Right atrium auricular region (tissue), 2 donors: ENCODE data around the gene BRD3. TPM values are rescaled to one million over a fixed set of nuclear protein-coding genes. Genes with fewer than 3 reads are reported as not detected.
A peak's percentile ranks its signal among the peaks of the same experiment; 100 is the strongest.
"Not testable (repeated sequence)": the region's sequence is repeated elsewhere in the genome, so short reads cannot be mapped to it uniquely, and the experiment has no call there.

Experiments used
- DNase-seq: peaks from one replicate; pipeline ENCODE4 v3.0.0-alpha.2; 2019; ENCODE audit warnings: low spot score
- H3K27ac ChIP-seq, 2 donors: fragments of 200-600 bp; sonication (generic); 1 replicate in 1 of 2; 2 replicates in 1 of 2; pipeline ENCODE4 v1.5.1; 2016 to 2019
- H3K27me3 ChIP-seq, 2 donors: fragments of 200-600 bp; sonication (generic); one replicate each; pipeline versions ENCODE4 v1.5.1 to v1.6.0; 2017 to 2019
- H3K36me3 ChIP-seq: fragments of 200-600 bp; sonication (generic); one replicate; pipeline ENCODE4 v1.5.1; 2016
- H3K4me1 ChIP-seq, 2 donors: fragments of 200-600 bp; sonication (generic); one replicate each; pipeline versions ENCODE4 v1.5.1 to v1.6.0; 2017 to 2019
- H3K4me3 ChIP-seq, 2 donors: fragments of 200-600 bp; sonication (generic); 1 replicate in 1 of 2; 2 replicates in 1 of 2; pipeline ENCODE4 v1.5.1; 2017 to 2019; ENCODE audit warnings: mild to moderate bottlenecking in 1 of 2, moderate library complexity in 1 of 2
- H3K9me3 ChIP-seq, 2 donors: fragments of 200-600 bp; sonication (generic); one replicate each; pipeline ENCODE4 v1.5.1; 2019
- total RNA-seq, 2 donors: library from RNA; depleted of rRNA; stranded (reverse); fragments of >200 nt; gene quantifications; one replicate each; pipeline ENCODE4 v1.1.0, GENCODE V29; 2016
- TF ChIP-seq, protein P1 (sequence below), 2 donors: fragments of 200-600 bp; sonication (generic); IDR thresholded peaks; one replicate each; pipeline ENCODE4 v1.5.1; 2019; ENCODE audit warnings: antibody characterized with exemption in 2 of 2

BRD3 gene
- 10 to 100 TPM; 14.1 to 18.5 TPM for total RNA-seq

- no peaks in the 10 kb centered on the region for H3K9me3 ChIP-seq
- peak within 1 kb of the TSS; percentile 82 to 96 for H3K4me3 ChIP-seq
- H3K27ac ChIP-seq: peak within 1 kb of the TSS; percentile 96 to 99
- no peaks in the 10 kb centered on the region for H3K27me3 ChIP-seq
- TF ChIP-seq, protein P1, sequence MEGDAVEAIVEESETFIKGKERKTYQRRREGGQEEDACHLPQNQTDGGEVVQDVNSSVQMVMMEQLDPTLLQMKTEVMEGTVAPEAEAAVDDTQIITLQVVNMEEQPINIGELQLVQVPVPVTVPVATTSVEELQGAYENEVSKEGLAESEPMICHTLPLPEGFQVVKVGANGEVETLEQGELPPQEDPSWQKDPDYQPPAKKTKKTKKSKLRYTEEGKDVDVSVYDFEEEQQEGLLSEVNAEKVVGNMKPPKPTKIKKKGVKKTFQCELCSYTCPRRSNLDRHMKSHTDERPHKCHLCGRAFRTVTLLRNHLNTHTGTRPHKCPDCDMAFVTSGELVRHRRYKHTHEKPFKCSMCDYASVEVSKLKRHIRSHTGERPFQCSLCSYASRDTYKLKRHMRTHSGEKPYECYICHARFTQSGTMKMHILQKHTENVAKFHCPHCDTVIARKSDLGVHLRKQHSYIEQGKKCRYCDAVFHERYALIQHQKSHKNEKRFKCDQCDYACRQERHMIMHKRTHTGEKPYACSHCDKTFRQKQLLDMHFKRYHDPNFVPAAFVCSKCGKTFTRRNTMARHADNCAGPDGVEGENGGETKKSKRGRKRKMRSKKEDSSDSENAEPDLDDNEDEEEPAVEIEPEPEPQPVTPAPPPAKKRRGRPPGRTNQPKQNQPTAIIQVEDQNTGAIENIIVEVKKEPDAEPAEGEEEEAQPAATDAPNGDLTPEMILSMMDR (IDR thresholded peaks at IDR 0.05): no peak
- peaks cover 0 to 39% of the 10 kb centered on the region in 2 donors for H3K4me1 ChIP-seq
- no peaks in the 10 kb centered on the region for H3K36me3 ChIP-seq
- DNase-seq: peak; percentile 83
Measured at GRCh38 chr9:134067904-134068743, at the start of gene BRD3. Gene BRD3 (minus strand): TSS chr9:134068026. CDS start chr9:134053477, 14,549 bp downstream.

DNA sequence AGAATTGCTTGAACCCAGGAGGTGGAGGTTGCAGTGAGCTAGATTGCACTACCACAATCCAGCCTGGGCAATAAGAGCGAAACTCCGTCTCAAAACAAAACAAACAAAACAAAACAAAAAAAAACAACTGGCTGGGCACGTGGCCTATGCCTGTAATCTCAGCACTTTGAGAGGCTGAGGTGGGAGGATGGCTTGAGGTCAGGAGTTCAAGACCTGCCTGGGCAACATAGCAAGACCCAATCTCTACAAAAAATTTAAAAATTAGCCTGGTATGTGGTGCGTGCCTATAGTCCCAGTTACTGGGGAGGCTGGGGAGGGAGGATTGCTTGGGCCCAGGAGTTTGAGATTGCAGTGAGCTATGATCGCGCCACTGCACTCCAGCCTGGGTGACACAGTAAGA, 44.7 kb upstream of the BRD3 start:
- no peaks in the 10 kb centered on the region for H3K27me3 ChIP-seq
- TF ChIP-seq, protein P1 (IDR thresholded peaks at IDR 0.05): no peak
- H3K4me1 ChIP-seq: no peaks in the 10 kb centered on the region
- DNase-seq: no peak
- H3K4me3 ChIP-seq: no peak overlapping the region
- H3K9me3 ChIP-seq: no peaks in the 10 kb centered on the region
- H3K27ac ChIP-seq: no peak overlapping the region
- H3K36me3 ChIP-seq: no peaks in the 10 kb centered on the region

DNA sequence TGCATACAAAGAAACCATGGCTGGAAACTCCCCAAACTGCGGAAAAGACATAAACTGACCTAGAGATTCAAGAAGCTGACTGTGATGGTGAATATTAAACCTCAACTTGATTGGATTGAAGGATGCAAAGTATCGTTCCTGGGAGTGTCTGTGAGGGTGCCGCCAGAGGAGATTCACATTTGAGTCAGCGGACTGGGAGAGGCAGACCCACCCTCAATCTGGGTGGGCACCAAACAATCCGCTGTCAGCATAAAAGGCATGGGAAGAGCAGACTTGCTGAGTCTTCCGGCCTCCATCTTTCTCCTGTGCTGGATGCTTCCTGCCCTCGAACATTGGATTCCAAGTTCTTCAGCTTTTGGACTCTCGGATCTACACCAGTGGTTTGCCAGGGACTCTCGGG, 43.2 kb upstream of the BRD3 start:
- Histone ChIP-seq H3K36me3 (no peaks in the 10 kb centered on the region), H3K27ac (no peak overlapping the region), H3K4me3 (no peak overlapping the region), H3K27me3 (no peaks in the 10 kb centered on the region), H3K4me1 (no peaks in the 10 kb centered on the region), H3K9me3 (no peaks in the 10 kb centered on the region)
- no peak for DNase-seq
- TF ChIP-seq, protein P1 (IDR thresholded peaks at IDR 0.05): no peak

- H3K4me3 ChIP-seq: no peak overlapping the region
- no peaks in the 10 kb centered on the region for H3K27me3 ChIP-seq
- DNase-seq: no peak
- no peaks in the 10 kb centered on the region for H3K36me3 ChIP-seq
- H3K4me1 ChIP-seq: no peaks in the 10 kb centered on the region
- no peak overlapping the region for H3K27ac ChIP-seq
- H3K9me3 ChIP-seq: no peaks in the 10 kb centered on the region
- TF ChIP-seq, protein P1 (IDR thresholded peaks at IDR 0.05): no peak
Measured at GRCh38 chr9:134103391-134103998, 35.7 kb upstream of the BRD3 start.

- no peaks in the 10 kb centered on the region for H3K9me3 ChIP-seq
Measured at GRCh38 chr9:134101623-134102149, 33.9 kb upstream of the BRD3 start.

GRCh38 chr9:134101133-134101532, 33.3 kb upstream of the BRD3 start:
- H3K9me3 ChIP-seq, H3K36me3 ChIP-seq, H3K27me3 ChIP-seq, DNase-seq, H3K4me3 ChIP-seq, H3K4me1 ChIP-seq, H3K27ac ChIP-seq: not testable (repeated sequence)

More at GRCh38 chr9:134101623-134102149, 33.9 kb upstream of the BRD3 start:
- no peak for DNase-seq
- H3K36me3 ChIP-seq: no peaks in the 10 kb centered on the region
- no peak overlapping the region for H3K27ac ChIP-seq
- TF ChIP-seq, protein P1 (IDR thresholded peaks at IDR 0.05): no peak
- no peak overlapping the region for H3K4me3 ChIP-seq
- H3K4me1 ChIP-seq: no peaks in the 10 kb centered on the region
- no peaks in the 10 kb centered on the region for H3K27me3 ChIP-seq
